Measurements from ENCODE around the gene GPR68. TPM values are rescaled to one million over a fixed set of nuclear protein-coding genes. Genes with fewer than 3 reads are reported as not detected.

Gene GPR68
- total and polyA plus RNA-seq, 2 donors (not counting 1 experiment from before 2014, with no cell fraction given), result 0.31 to 0.34 TPM

GRCh38 chr14:91214306-91214705 lies 30.2 kb downstream of the GPR68 start:
- intact Hi-C loops (cut with micrococcal nuclease), result no loop called here
- H3K4me3 ChIP-seq (ENCODE audit: control extremely low read depth in 1 of 5, extremely low read depth in 1 of 5, insufficient read depth in 1 of 5, low read depth in 2 of 5, low read length in 4 of 5), result no peak overlapping the region
- TF ChIP-seq EZH2 (IDR thresholded peaks at IDR 0.05; ENCODE audit: borderline replicate concordance, insufficient read depth, low read depth, low read length, poor library complexity, severe bottlenecking) (no peak), CTCF (IDR thresholded peaks at IDR 0.05) (no peak)
- Mint-ChIP-seq H3K4me1 (no peaks in the 10 kb centered on the region), H3K9me3 (ENCODE audit: insufficient read depth) (no peaks in the 10 kb centered on the region), H3K27ac (no peak overlapping the region), H3K27me3 (no peaks in the 10 kb centered on the region), H3K4me3 (no peak overlapping the region)
- H3K4me2 ChIP-seq (replicated peaks; ENCODE audit: low read depth, low read length, poor library complexity, severe bottlenecking), result no peak overlapping the region
- no peak overlapping the region for H2AFZ ChIP-seq (ENCODE audit: insufficient read depth, low read depth, low read length, poor library complexity, severe bottlenecking)
- ChIA-PET POLR2A (no interaction called here), CTCF (no interaction called here)
- DNase-seq (no peak), ATAC-seq (ENCODE audit: low read depth) (no peak)
- no peak overlapping the region for H3K27ac ChIP-seq (ENCODE audit: low read length in 2 of 2)
- no peaks in the 10 kb centered on the region for H3K4me1 ChIP-seq (ENCODE audit: control insufficient read depth in 2 of 2, insufficient read depth in 2 of 2, low read length in 2 of 2)
- H3K27me3 ChIP-seq (replicated peaks in 1 of 4; ENCODE audit: control extremely low read depth in 1 of 4, control insufficient read depth in 3 of 4, insufficient read depth in 4 of 4, low read length in 3 of 4), result no peaks in the 10 kb centered on the region
- H3K36me3 ChIP-seq (replicated peaks in 1 of 2; ENCODE audit: control extremely low read depth in 1 of 2, control insufficient read depth in 1 of 2, extremely low read depth in 1 of 2, insufficient read depth in 2 of 2, low read length in 1 of 2), result peaks cover 2 to 60% of the 10 kb centered on the region in 2 experiments
- no peaks in the 10 kb centered on the region for H3K79me2 ChIP-seq (ENCODE audit: control insufficient read depth, insufficient read depth, low read length)
- H4K20me1 ChIP-seq (ENCODE audit: control insufficient read depth, insufficient read depth, low read length, poor library complexity, severe bottlenecking), result no peaks in the 10 kb centered on the region
- no peaks in the 10 kb centered on the region for H3K9me3 ChIP-seq (ENCODE audit: control extremely low read depth in 1 of 3, control insufficient read depth in 2 of 3, insufficient read depth in 1 of 3, low read length in 2 of 3)
- WGBS (ENCODE audit: insufficient coverage), result 96% methylated on average over 6 of the region's 6 CpGs
- no peak overlapping the region for H3K9ac ChIP-seq (ENCODE audit: low read length)

GRCh38 chr14:91211017-91211416 lies 33.5 kb downstream of the GPR68 start:
- WGBS (ENCODE audit: insufficient coverage), result no CpG with 5 or more reads among the region's 2 CpGs
- intact Hi-C loops (cut with micrococcal nuclease), result no loop called here
- DNase-seq (no peak), ATAC-seq (ENCODE audit: low read depth) (no peak)
- peaks cover 2 to 67% of the 10 kb centered on the region in 2 experiments for H3K36me3 ChIP-seq (replicated peaks in 1 of 2; ENCODE audit: control extremely low read depth in 1 of 2, control insufficient read depth in 1 of 2, extremely low read depth in 1 of 2, insufficient read depth in 2 of 2, low read length in 1 of 2)
- H2AFZ ChIP-seq (ENCODE audit: insufficient read depth, low read depth, low read length, poor library complexity, severe bottlenecking), result no peak overlapping the region
- ChIA-PET POLR2A (no interaction called here), CTCF (interaction anchor here (2.1 kb wide), 1 partner anchor 41 kb away, joined by 4 read pairs; no protein-coding TSS in a partner anchor)
- Mint-ChIP-seq H3K27me3 (no peaks in the 10 kb centered on the region), H3K4me3 (no peak overlapping the region), H3K27ac (no peak overlapping the region), H3K9me3 (ENCODE audit: insufficient read depth) (no peaks in the 10 kb centered on the region), H3K4me1 (no peaks in the 10 kb centered on the region)
- no peaks in the 10 kb centered on the region for H4K20me1 ChIP-seq (ENCODE audit: control insufficient read depth, insufficient read depth, low read length, poor library complexity, severe bottlenecking)
- no peaks in the 10 kb centered on the region for H3K27me3 ChIP-seq (replicated peaks in 1 of 4; ENCODE audit: control extremely low read depth in 1 of 4, control insufficient read depth in 3 of 4, insufficient read depth in 4 of 4, low read length in 3 of 4)
- H3K4me1 ChIP-seq (ENCODE audit: control insufficient read depth in 2 of 2, insufficient read depth in 2 of 2, low read length in 2 of 2), result no peaks in the 10 kb centered on the region
- H3K4me2 ChIP-seq (replicated peaks; ENCODE audit: low read depth, low read length, poor library complexity, severe bottlenecking), result no peak overlapping the region
- no peaks in the 10 kb centered on the region for H3K79me2 ChIP-seq (ENCODE audit: control insufficient read depth, insufficient read depth, low read length)
- no peaks in the 10 kb centered on the region for H3K9me3 ChIP-seq (ENCODE audit: control extremely low read depth in 1 of 3, control insufficient read depth in 2 of 3, insufficient read depth in 1 of 3, low read length in 2 of 3)
- no peak for TF ChIP-seq EZH2 (IDR thresholded peaks at IDR 0.05; ENCODE audit: borderline replicate concordance, insufficient read depth, low read depth, low read length, poor library complexity, severe bottlenecking)
- TF ChIP-seq CTCF (IDR thresholded peaks at IDR 0.05), result no peak
- H3K9ac ChIP-seq (ENCODE audit: low read length), result no peak overlapping the region
- no peak overlapping the region for H3K27ac ChIP-seq (ENCODE audit: low read length in 2 of 2)
- H3K4me3 ChIP-seq (ENCODE audit: control extremely low read depth in 1 of 5, extremely low read depth in 1 of 5, insufficient read depth in 1 of 5, low read depth in 2 of 5, low read length in 4 of 5), result no peak overlapping the region
